AG20443 (cell line): ENCODE measurements around the gene THG1L.

ENCODE experiments used
- DNase-seq: peaks from one replicate; pipeline ENCODE4 v3.0.0; 2012; ENCODE audit warnings: low spot score, mixed read lengths

Gene THG1L

GRCh38 chr5:157758706-157759105, 27.5 kb downstream of the THG1L start:
- no peak for DNase-seq

- DNase-seq = peak; percentile 78
These were observed 30.7 kb downstream of the THG1L start for GRCh38 chr5:157761690-157762621.

GRCh38 chr5:157764531-157764930, 33.3 kb downstream of the THG1L start:
- DNase-seq = no peak

- DNase-seq = no peak
These were observed 35.2 kb downstream of the THG1L start for GRCh38 chr5:157766442-157766841.

- no peak for DNase-seq
These were observed 35.7 kb downstream of the THG1L start for GRCh38 chr5:157766902-157767301.

GRCh38 chr5:157767689-157768088, 36.5 kb downstream of the THG1L start:
- no peak for DNase-seq

- no peak for DNase-seq
These were observed 39.4 kb downstream of the THG1L start for GRCh38 chr5:157770665-157771064.

- no peak for DNase-seq
These were observed 40.9 kb downstream of the THG1L start for GRCh38 chr5:157772127-157772526.

GRCh38 chr5:157778121-157778805, 47.0 kb downstream of the THG1L start:
- no peak for DNase-seq

- no peak for DNase-seq
These were observed 48.0 kb downstream of the THG1L start for GRCh38 chr5:157779221-157779620.

- no peak for DNase-seq
These were observed 54.6 kb downstream of the THG1L start for GRCh38 chr5:157785801-157786200.
